Measurements from ENCODE around the gene C1orf94. TPM values are rescaled to one million over a fixed set of nuclear protein-coding genes. Genes with fewer than 3 reads are reported as not detected.
A peak's percentile ranks its signal among the peaks of the same experiment; 100 is the strongest.

The C1orf94 gene
- total and polyA plus RNA-seq, 2 experiments from 2014 or later = 4.3 to 5.3 TPM

- Histone ChIP-seq H3F3A (replicated peaks; ENCODE audit: low read depth) (no peaks in the 10 kb centered on the region), H3K4me2 (no peak overlapping the region), H3K4me1 (ENCODE audit: insufficient read depth) (no peaks in the 10 kb centered on the region), H4K20me1 (replicated peaks; ENCODE audit: insufficient read depth) (no peaks in the 10 kb centered on the region), H3K4me3 (no peak overlapping the region), H3K9me2 (ENCODE audit: insufficient read depth) (peaks cover 7% of the 10 kb centered on the region; the same call in 1 of the 2 replicates), H3K27ac (ENCODE audit: low read depth) (no peak overlapping the region), H3K36me3 (ENCODE audit: insufficient read depth) (no peaks in the 10 kb centered on the region), H3K27me3 (ENCODE audit: insufficient read depth) (no peaks in the 10 kb centered on the region), H3K79me2 (replicated peaks; ENCODE audit: insufficient read depth) (no peaks in the 10 kb centered on the region), H2AFZ (0 out of 2 replicates have a peak overlapping the region, but pooled peaks have one; percentile 9)
- Mint-ChIP-seq H3K9me3 (peaks cover 7% of the 10 kb centered on the region), H3K27me3 (ENCODE audit: insufficient read depth, low read depth, poor library complexity) (peaks cover 3% of the 10 kb centered on the region), H3K27ac (no peak overlapping the region), H3K4me3 (no peak overlapping the region), H3K36me3 (ENCODE audit: low read depth) (peaks cover 7% of the 10 kb centered on the region; the same call in 2 of the 3 replicates), H3K4me1 (peaks cover 6% of the 10 kb centered on the region; the same call in 2 of the 3 replicates)
- TF ChIP-seq ETS1 (IDR thresholded peaks at IDR 0.05) (no peak), ZNF331 (CRISPR knock-in tag; IDR thresholded peaks at IDR 0.05; ENCODE audit: low read depth) (no peak), POLR2AphosphoS5 (IDR thresholded peaks at IDR 0.05; ENCODE audit: low read depth) (no peak), REST (IDR thresholded peaks at IDR 0.05; ENCODE audit: unreplicated experiment) (no peak), EZH2phosphoT487 (IDR thresholded peaks at IDR 0.05; ENCODE audit: unreplicated experiment) (no peak), ZNF114 (CRISPR knock-in tag; IDR thresholded peaks at IDR 0.05) (no peak), STAT1 (IDR thresholded peaks at IDR 0.05; ENCODE audit: unreplicated experiment) (no peak), EZH2 (IDR thresholded peaks at IDR 0.05; ENCODE audit: low read depth, unreplicated experiment) (no peak), NANOG (IDR thresholded peaks at IDR 0.05; ENCODE audit: borderline replicate concordance) (no peak), CREB1 (CRISPR knock-in tag; IDR thresholded peaks at IDR 0.05; ENCODE audit: low read depth) (no peak)
- ATAC-seq = no peak
- no peak for DNase-seq (ENCODE audit: low spot score)
These were observed 58.9 kb downstream of the C1orf94 start for GRCh38 chr1:34235594-34235993.

GRCh38 chr1:34236089-34236488 is 59.4 kb downstream of the C1orf94 start:
- H3K36me3 Mint-ChIP-seq (ENCODE audit: low read depth) = peaks cover 7% of the 10 kb centered on the region; the same call in 2 of the 3 replicates
- H3K9me3 Mint-ChIP-seq = peaks cover 7% of the 10 kb centered on the region
- Histone ChIP-seq H3K36me3 (ENCODE audit: insufficient read depth) (no peaks in the 10 kb centered on the region), H3F3A (replicated peaks; ENCODE audit: low read depth) (no peaks in the 10 kb centered on the region), H3K4me2 (no peak overlapping the region), H3K9me2 (ENCODE audit: insufficient read depth) (peaks cover 7% of the 10 kb centered on the region; the same call in 1 of the 2 replicates), H4K20me1 (replicated peaks; ENCODE audit: insufficient read depth) (no peaks in the 10 kb centered on the region), H2AFZ (0 out of 2 replicates have a peak overlapping the region, but pooled peaks have one; percentile 9), H3K4me1 (ENCODE audit: insufficient read depth) (no peaks in the 10 kb centered on the region), H3K79me2 (replicated peaks; ENCODE audit: insufficient read depth) (no peaks in the 10 kb centered on the region), H3K27ac (ENCODE audit: low read depth) (no peak overlapping the region), H3K27me3 (ENCODE audit: insufficient read depth) (no peaks in the 10 kb centered on the region), H3K4me3 (no peak overlapping the region)
- peaks cover 6% of the 10 kb centered on the region; the same call in 2 of the 3 replicates for H3K4me1 Mint-ChIP-seq
- no peak overlapping the region for H3K27ac Mint-ChIP-seq
- ATAC-seq (no peak; the same call in 2 of the 3 replicates), DNase-seq (ENCODE audit: low spot score) (no peak)
- H3K4me3 Mint-ChIP-seq = no peak overlapping the region
- H3K27me3 Mint-ChIP-seq (ENCODE audit: insufficient read depth, low read depth, poor library complexity) = peaks cover 5% of the 10 kb centered on the region
- TF ChIP-seq ZNF114 (CRISPR knock-in tag; IDR thresholded peaks at IDR 0.05) = no peak
- no peak for TF ChIP-seq CREB1 (CRISPR knock-in tag; IDR thresholded peaks at IDR 0.05; ENCODE audit: low read depth)
- no peak for TF ChIP-seq REST (IDR thresholded peaks at IDR 0.05; ENCODE audit: unreplicated experiment)
- TF ChIP-seq EZH2 (IDR thresholded peaks at IDR 0.05; ENCODE audit: low read depth, unreplicated experiment) = no peak
- TF ChIP-seq ZNF331 (CRISPR knock-in tag; IDR thresholded peaks at IDR 0.05; ENCODE audit: low read depth) = no peak
- no peak for TF ChIP-seq STAT1 (IDR thresholded peaks at IDR 0.05; ENCODE audit: unreplicated experiment)
- no peak for TF ChIP-seq JUNB (IDR thresholded peaks at IDR 0.05; ENCODE audit: unreplicated experiment)
- TF ChIP-seq ETS1 (IDR thresholded peaks at IDR 0.05) = no peak
- no peak for TF ChIP-seq EZH2phosphoT487 (IDR thresholded peaks at IDR 0.05; ENCODE audit: unreplicated experiment)
- no peak for TF ChIP-seq POLR2AphosphoS5 (IDR thresholded peaks at IDR 0.05; ENCODE audit: low read depth)
- no peak for TF ChIP-seq CTCF (conservative IDR thresholded peaks at IDR 0.05; ENCODE audit: low read depth in 2 of 2)

Measured in GM23338 (cell line).